ELR (cell line): Measurements from ENCODE around the gene AADACL2.
A peak's percentile ranks its signal among the peaks of the same experiment; 100 is the strongest.
"Not testable (repeated sequence)": the region's sequence is repeated elsewhere in the genome, so short reads cannot be mapped to it uniquely, and the experiment has no call there.

Source experiments
- DNase-seq: peaks from one replicate; pipeline ENCODE4 v3.0.0-alpha.2; 2015; ENCODE audit warnings: low read depth

AADACL2 gene

GRCh38 chr3:151766454-151766853 lies 32.7 kb downstream of the AADACL2 start:
- DNase-seq: peak; percentile 77

DNA sequence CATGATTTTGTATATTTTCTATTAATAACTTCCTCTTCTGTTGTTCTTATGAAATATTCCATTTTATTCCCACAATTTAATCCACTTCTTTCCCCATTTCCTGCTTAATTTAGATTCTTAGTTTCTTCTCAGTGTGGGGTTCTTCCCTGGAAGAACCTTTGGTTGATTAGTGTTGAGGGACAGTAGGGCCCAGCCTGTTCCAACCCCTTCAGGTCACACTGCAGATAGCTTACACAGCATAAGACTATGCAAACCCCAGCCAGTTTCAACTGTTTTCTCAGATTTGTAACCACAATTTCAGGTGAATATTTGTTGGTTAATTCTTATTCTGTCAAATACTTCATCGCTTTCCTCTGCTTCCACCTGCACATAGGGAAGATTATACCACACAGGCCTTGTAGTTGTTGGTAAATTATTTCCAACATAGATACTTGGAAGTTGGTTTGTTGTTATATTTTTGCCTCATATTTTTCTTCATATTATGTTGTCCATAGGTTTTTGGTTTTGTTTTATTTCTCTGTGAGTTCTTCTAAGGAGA lies 34.7 kb downstream of the AADACL2 start:
- DNase-seq: no peak

- DNase-seq: no peak
Measured at GRCh38 chr3:151769175-151769574, 35.4 kb downstream of the AADACL2 start.

DNA sequence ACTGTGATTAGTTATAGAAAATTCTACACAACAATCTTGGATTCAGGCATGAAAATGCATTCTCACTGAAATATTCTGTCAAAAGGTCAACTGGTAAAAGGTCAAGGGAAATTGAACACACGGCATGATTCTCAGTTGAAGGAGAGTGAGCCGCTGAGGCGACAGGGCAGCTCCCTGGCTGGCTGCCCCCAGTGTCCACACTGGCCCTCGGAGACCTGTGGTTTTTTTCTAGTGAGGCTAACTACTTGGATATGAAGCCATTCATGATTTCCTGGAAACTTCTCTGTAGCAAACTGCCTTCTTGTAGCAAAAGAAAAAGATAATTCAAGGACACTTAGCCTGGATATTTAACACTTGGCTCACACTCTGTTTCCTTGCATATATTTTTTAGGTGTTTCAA lies 37.2 kb downstream of the AADACL2 start:
- peak; percentile 4 for DNase-seq

DNA sequence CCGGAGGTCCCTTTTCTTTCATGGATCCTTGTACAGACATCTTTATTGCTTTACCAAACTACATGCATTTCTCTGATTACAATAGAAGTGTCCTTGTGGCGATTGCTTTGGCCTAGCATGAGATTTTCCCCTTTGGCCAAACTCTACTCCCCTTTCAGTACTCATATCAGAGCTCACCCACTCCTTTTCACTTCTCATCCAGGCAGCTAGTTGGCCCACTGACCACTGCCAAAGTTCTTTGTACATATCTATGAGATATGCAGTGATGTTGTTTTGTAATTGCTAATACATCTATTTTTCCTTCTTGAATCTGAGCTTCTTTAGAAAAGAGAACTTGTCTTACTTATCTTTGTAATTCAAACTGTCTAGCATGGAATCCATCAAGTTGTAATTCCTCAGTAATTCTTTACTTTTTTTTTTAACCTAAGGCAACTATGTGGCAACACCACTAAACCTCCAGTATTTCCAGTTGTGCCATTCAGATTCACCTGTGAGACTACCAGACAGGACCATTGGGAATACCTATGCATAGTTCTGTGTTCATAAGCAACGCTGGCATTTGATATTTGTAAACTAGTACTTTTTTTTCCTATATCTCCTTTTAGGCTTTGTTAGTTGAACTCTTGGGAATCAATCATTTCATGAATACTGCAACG lies 39.2 kb downstream of the AADACL2 start:
- DNase-seq: no peak

DNA sequence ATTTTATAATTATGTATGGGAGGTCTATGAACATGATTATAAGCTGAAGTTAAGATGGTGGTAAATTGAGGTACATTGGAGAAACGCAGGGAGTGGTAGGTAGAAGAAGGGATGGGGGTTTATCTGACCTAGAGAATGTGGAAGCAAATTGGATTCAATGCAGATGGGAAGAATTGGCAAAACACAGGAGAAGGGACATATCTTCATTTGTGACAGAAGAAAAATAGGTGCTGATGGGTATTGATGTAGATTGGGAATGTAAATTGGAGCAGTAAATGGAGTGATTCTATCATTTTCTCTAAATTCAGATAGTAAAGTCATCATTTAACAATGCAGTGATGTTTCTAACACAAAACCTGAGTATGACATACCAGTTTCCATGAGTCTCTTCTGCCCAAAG lies 40.5 kb downstream of the AADACL2 start:
- DNase-seq: no peak

GRCh38 chr3:151774910-151775309 lies 41.2 kb downstream of the AADACL2 start:
- DNase-seq: no peak

- no peak for DNase-seq
Measured at GRCh38 chr3:151775314-151776258, 41.9 kb downstream of the AADACL2 start.

GRCh38 chr3:151776259-151776740 lies 42.6 kb downstream of the AADACL2 start:
- no peak for DNase-seq

DNA sequence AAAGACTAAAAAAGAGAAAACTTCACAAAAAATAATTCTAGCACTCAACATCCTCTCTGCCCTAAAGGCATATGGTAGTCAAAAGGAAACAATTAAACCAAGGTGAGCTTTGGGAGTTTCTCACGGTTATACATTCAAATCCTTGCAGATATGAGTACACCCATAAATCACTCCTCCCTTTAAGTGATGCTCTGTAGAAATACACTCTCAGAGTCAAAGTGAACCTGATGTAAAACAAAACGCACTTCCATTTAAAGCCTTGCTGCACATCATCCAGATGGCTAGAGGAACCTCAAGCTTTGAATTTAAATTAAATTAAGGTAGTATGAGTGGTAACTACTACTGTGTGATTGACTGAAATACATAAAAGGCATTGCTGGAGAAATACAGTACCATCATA lies 44.2 kb downstream of the AADACL2 start:
- DNase-seq: no peak

GRCh38 chr3:151787626-151788025 lies 53.9 kb downstream of the AADACL2 start:
- no peak for DNase-seq

GRCh38 chr3:151788401-151788800 lies 54.7 kb downstream of the AADACL2 start:
- DNase-seq: no peak

DNA sequence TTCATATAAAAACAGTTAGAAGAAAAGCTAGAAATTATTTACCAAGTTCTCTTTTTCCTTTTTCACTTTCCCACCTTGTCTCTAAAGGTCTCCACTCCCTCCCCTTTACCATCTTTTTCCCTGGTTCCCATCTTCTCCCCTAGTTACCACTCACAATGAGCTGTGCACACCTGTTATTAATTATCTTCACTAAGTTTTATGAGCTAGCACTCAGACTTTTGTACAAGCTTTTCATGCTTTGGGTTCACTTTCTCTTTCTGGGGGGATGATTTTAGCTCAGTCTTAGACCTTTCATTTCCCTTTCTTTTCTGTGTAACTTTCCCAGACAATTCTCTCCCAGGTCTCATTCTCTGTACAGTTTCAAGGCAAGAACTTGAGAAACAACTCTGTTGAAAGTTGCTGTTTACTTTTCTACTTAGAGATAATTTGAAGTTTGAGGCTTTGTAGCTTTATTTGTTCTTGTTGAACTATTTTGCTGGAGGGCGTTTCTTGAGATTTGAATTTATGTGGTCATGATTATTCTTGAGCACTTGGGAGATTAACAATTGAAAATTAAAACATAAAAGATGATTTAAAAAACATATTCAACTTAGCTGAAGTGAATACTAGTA lies 56.2 kb downstream of the AADACL2 start:
- no peak for DNase-seq

DNA sequence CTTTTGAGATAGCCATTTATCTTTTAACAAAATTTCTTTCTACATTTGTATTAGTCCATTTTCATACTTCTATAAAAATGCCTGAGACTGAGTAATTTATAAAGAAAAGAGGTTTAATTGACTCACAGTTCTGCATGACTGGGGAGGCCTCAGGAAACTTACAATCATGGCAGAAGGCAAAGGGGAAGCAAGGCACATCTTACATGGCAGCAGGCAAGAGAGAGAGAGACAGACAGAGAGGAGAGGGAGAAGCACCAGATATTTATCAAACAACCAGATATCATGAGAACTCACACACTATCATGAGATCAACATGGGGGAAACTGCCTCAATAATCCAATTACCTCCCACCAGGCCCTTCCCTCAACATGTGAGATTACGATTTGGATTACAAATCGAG lies 57.0 kb downstream of the AADACL2 start:
- not testable (repeated sequence) for DNase-seq

- no peak for DNase-seq
Measured at GRCh38 chr3:151792411-151792810, 58.7 kb downstream of the AADACL2 start.

DNA sequence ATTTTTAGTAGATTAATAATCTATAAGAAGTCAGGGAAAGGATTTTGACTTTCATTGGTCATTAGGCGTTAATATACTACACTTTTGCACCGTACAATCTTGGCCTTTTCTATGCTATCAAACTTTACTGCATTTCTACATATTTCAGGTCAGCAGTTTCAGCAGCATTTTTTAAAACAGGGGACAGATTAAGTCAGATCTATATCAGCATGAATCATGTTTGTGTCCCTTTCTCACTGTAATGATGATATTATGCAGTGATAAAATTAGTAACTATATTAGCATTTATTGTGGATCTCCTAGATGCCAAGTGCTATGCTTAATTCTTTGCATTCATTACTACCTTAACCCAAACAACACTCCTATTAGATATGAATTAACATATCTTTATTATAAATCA lies 59.9 kb downstream of the AADACL2 start:
- DNase-seq: no peak

DNA sequence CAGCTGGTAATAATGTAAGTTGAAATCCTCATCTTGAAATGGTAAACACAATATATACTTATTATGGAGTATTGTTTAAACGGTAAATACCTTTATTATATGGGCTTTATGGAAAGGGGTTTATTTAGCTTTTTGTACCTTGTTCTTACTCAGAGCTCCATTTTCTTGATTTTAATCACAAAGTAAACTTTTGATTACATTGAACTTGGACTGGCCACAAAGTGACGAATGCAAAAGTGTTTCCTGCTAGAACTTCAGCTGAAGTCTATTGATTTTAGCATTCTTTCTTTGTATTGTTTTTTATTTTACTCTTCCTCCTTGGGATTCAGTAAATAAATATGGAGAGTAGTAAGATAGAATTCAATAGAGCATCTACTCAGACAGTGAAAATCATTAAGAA lies 60.4 kb downstream of the AADACL2 start:
- DNase-seq: no peak

GRCh38 chr3:151795276-151795675 lies 61.5 kb downstream of the AADACL2 start:
- peak; percentile 63 for DNase-seq

GRCh38 chr3:151796105-151796680 lies 62.5 kb downstream of the AADACL2 start:
- DNase-seq: no peak

DNA sequence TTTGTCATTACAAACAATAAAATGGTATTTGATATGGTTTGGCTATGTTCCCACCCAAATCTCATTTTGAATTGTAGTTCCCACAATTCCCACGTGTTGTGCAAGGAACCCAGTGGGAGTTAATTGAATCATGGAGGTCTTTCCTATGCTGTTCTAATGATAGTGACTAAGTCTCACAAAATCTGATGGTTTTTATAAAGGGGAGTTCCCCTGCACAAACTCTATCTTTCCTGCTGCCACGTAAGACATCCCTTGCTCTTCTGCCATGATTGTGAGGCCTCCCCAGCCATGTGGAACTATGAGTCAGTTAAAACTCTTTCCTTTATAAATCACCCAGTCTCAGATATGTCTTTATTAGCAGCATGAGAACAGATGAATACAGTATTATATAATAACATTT lies 64.7 kb downstream of the AADACL2 start:
- no peak for DNase-seq

DNA sequence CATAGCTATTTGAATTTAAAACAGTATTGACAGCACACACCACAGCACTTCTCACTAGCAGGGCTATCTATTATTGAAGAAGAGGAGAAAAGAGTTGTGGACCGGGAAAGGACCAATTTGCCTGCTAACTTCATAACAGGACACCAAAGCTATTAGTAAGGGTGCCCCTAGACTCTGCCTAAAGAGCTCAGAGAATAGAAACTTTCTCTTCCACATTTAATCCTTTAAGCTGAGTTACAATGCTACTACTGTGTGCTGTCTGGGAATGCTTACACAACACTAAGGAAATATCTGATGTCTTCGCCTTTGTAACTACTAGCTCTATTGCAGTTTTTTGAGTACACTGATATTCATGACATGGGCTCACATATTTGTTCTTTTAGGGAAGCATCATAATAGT lies 66.7 kb downstream of the AADACL2 start:
- DNase-seq: no peak

DNA sequence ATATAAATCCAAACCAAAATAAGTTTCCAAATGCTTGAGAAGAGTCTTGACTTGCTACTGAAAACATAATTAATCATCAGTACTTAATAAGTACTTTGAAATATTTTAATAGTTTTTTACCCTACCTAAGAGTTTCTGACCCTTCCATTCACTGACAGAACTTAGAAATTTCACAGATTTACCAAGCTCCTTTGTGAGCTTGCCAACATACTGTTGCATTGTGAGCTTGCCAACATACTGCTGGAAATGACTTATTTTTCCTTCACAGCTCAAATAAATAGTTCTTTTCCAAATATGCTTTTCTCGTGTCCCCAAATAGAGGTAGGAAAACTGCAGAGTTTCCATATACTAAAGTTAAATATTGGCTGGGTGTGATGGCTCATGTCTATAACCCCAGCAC lies 70.5 kb downstream of the AADACL2 start:
- no peak for DNase-seq
